AG08396 (cell line): Measurements from ENCODE around the gene RNF187.

ENCODE experiments used
- DNase-seq: peaks from one replicate; pipeline ENCODE4 v3.0.0; 2012; ENCODE audit warnings: low spot score, mixed read lengths

Gene RNF187

GRCh38 chr1:228487336-228488124 is at the start of gene RNF187:
Gene RNF187 (plus strand): TSS chr1:228487382.
- peak; percentile 94 for DNase-seq

DNA sequence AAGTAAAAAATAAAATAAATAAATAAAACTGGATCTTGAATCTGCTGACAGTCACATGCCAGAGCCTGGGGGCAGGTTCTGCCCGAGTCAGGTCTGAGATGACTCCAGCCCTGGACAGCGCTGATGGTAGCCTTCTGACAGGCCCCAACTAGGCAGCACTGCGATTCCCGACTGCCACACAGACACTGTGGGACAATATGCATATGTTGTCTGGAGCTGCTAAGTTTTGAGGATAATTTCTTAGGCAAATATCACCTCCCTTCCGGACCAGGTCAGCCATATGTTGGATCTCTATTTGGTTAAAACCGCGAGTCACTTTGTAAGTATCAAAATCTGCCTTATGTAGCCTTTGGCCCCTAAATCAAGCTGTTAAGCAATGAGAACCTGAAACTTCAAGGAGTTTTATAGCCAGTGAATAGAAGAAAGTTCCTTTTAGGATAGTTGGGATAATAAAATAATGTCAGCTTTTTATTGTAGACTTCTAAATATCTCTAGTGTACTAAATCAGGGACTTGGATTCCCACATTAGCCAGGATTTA is 49.7 kb upstream of the RNF187 start:
- no peak for DNase-seq

DNA sequence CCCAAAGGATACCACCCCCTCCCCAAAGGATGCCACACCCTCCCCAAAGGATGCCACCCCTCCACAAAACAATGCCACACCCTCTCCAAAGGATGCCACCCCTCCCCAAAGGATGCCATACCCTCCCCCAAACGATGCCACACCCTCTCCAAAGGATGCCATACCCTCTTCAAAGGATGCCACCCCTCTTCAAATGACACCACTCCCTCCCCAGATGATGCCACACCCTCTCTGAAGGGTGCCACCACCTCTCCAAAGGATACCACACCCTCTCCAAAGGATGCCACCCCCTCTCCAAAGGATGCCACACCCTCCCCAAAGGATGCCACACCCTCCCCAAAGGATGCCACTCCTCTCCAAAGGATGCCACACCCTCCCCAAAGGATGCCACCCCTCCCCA is 48.9 kb upstream of the RNF187 start:
- DNase-seq: no peak

- DNase-seq: no peak
Measured at GRCh38 chr1:228440761-228441500, 46.3 kb upstream of the RNF187 start.

DNA sequence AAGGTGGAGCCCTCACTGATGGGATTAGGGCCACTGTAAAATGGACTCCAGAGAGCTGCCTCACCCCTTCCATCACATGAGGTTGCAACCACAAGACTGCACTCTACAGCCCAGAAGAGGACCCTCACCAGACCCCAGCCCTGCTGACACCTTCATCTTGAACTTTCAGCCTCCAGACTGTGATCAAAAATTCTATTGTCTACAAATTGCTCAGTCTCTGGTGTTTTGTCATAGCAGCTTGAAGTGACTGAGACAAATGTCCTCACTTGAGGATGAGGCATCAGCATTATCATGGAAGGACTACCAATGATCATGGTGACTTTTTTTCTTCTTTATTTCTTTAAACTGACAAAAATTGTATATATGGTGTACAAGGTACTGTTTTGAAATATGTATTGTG is 43.8 kb upstream of the RNF187 start:
- no peak for DNase-seq

GRCh38 chr1:228445490-228445842 is 41.7 kb upstream of the RNF187 start:
- DNase-seq: no peak

DNA sequence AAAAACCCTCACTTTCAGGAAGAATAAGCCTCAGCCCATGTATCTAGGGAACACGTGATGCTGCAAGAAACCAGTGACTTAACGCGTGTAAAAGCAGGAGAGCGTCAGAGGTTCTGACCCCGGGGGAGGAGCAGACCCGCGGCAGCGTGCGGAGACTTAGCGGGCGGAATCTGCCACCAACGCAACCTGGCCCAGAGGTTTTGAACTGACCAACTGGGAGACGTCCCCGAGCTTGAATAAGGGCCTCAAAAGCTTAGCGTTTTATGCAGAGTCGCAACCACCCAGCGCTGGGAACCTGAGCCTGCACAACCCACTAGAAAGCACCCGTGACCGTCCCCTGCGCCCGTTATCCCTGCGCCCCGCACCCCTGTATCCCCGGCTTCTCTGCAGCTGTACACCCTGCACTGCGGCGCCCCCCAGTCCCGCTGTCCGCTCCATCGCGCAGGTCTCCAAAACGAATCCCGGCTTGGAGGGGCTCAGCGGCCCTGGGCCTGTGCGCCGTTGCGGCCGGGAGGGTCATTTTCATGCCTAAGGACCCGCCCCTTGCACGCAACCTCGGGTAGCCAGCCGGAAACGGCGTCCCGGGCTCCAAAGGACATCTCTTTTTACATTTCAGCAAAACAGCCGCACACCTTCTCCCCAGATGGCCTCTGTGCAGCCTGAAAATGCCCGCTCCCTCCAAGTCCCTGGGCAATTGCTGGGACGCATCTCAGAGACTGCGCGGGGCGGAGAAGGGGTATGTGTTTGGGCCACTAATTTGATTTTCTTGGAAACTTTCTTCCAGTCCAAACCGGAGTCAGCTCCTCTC is 41.1 kb upstream of the RNF187 start:
- peak; percentile 70 for DNase-seq

GRCh38 chr1:228446852-228447251 is 40.3 kb upstream of the RNF187 start:
- DNase-seq: no peak

GRCh38 chr1:228448372-228448771 is 38.8 kb upstream of the RNF187 start:
- no peak for DNase-seq

GRCh38 chr1:228450200-228450599 is 37.0 kb upstream of the RNF187 start:
- DNase-seq: no peak

DNA sequence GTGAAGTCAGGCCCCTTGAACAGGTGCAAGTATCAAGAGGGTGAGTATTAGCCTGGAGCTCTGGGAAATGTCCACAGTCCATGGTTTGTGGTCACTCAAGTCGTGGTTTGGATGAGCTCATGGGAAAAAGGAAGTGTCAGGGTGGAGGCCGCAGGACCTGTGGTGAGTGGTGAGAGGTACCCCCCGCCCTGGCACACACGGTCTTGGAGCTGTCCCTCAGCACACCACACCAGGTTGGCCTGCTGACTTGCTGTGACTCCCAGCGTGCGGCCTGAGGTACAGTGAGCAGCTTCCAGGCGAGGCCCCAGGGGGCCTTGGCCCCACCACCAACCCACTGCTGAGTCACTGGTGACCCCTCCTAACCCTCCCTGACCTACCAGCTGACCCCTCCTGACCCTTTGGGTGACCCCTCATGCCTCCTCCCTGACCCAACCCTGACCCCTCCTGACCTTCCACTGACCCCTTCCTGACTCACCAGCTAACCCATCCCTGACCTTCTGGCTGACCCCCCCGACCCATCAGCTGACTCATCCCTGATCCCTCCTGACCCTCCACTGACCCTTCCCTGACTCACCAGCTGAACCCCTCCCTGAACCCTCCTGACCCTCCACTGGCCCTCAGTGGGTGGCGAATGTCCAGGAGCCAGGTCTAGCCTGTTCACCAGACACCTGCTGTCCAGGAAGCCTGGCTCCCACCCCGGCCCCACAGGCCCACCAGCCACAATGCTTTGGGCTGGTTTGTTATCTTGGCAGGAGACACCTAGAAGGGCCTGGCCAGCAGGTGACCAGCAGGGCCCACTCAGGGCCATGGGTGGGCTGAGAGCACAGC is 34.8 kb upstream of the RNF187 start:
- no peak for DNase-seq

- DNase-seq: no peak
Measured at GRCh38 chr1:228453022-228453560, 34.1 kb upstream of the RNF187 start.

- DNase-seq: no peak
Measured at GRCh38 chr1:228453614-228454013, 33.6 kb upstream of the RNF187 start.

DNA sequence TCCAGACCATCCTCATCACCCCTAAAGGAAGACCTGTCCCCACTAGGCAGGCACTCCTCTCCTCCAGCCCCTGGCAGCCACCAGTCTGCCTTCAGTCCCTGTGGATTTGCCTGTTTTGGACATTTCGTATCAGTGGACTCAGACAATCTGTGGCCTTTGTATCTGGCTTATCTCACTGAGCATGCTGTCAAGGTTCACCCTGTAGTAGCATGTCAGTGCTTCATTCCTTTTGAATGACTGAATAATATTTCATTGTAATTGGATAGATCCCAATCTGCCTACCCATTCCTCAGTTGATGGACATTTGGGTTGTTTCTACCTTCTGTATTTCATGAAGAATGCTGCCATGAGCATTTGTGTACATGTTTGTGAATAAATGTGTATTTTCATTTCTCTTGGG is 32.9 kb upstream of the RNF187 start:
- no peak for DNase-seq

GRCh38 chr1:228455715-228456114 is 31.5 kb upstream of the RNF187 start:
- no peak for DNase-seq

DNA sequence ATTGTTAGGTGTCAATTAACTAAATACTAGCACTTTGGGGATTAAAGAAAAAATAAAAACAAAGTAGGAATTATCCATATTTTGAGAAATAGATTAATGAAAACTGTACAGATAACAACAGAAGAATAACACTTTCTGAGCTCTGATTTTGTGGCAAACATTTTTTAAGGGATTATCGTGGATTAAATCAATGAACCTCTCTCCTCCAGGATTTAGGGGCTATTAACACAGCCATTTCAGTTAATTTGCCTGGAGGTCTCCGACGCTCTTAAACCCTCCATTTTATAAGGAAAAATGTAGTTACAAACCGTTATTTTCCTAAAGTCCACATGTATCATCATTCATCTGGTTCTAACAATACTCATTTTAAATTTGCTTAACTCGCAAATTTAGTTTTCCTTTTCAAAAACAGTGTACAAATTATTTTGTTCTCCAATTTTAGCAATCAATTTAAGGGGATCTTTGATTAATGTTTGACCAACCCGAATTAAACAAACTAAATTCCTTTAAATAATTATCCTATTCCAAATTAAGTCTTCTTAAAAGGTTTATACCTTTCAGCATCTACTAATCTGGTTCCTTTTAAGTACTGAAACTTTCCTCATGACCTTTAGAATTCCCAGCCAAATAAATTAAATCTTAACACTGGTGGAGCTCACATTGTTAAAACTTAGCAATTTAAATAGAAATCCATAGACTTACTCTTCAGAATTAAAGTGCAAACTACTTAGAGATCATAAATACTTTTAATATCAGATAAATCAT is 30.7 kb upstream of the RNF187 start:
- no peak for DNase-seq

DNA sequence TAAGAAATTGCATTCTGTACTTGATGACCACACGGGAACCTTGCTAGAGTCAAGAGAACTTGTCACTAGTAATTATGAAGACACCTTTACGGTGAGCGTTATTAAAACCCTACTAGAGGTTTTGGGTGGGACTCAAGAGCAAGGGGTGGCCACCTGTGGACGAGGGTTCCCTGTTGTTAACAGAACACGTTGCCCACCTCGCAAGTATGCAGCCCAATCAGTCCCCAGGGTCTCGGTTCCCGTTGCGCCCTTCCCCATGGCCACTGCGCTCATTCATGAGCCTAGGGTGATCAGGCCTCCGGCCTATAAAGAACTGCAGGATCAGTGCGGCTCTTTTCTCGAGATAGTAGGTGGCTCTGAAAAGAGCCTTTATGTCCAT is 30.2 kb upstream of the RNF187 start:
- DNase-seq: no peak

DNA sequence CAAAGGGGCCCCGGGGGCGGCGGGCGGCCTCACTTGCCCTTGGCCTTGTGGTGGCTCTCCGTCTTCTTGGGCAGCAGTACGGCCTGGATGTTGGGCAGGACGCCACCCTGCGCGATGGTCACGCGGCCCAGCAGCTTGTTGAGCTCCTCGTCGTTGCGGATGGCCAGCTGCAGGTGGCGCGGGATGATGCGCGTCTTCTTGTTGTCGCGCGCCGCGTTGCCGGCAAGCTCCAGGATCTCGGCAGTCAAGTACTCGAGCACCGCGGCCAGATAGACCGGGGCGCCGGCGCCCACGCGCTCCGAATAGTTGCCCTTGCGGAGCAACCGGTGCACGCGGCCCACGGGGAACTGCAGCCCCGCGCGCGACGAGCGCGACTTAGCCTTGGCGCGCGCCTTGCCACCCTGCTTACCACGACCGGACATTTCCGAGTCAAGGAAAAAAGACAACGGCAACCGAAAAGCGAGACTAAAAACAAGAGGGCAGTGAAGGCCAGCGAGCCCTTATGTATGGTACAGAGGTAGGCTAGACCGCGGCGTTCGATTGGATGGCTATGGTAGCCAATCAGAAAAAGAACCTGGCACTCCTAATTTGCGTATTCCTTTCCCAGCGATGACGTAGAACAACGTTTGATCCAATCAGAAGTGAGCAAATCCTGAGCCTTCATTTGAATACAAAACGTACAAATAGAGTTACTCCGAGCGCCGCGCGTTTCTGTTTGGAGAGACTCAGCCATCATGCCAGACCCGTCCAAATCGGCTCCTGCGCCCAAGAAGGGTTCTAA is 29.6 kb upstream of the RNF187 start:
- DNase-seq: peak; percentile 97

GRCh38 chr1:228459091-228459993 is 27.8 kb upstream of the RNF187 start:
- peak; percentile 77 for DNase-seq
